Right lobe of liver (tissue), 6 donors: ENCODE results near the gene HECTD1. TPM values are rescaled to one million over a fixed set of nuclear protein-coding genes. Genes with fewer than 3 reads are reported as not detected.

ENCODE experiments used
- ATAC-seq, 4 donors: fragments of 200-7000 bp; cut with Tn5 transposase; one replicate each; pipeline ENCODE4 v1.9.1; 2020; ENCODE audit warnings: mild to moderate bottlenecking in 4 of 4, moderate library complexity in 4 of 4
- DNase-seq, 3 donors: peaks; one replicate each; pipeline ENCODE4 v3.0.0-alpha.2; 2020
- H3K27ac ChIP-seq, 3 donors: fragments of 200-600 bp; one replicate each; pipeline ENCODE4 v1.8.0; 2022
- H3K27me3 ChIP-seq, 2 donors: fragments of 200-600 bp; one replicate each; pipeline ENCODE4 v1.8.0; 2022
- H3K36me3 ChIP-seq, 4 donors: fragments of 200-600 bp; sonication (generic) in 1 of 4; one replicate each; pipeline versions ENCODE4 v1.5.1 to v1.8.0; 2017 to 2022; ENCODE audit warnings: control low read depth in 1 of 4
- H3K4me1 ChIP-seq, 4 donors: fragments of 200-600 bp; sonication (generic) in 1 of 4; one replicate each; pipeline versions ENCODE4 v1.5.1 to v1.8.0; 2017 to 2022; ENCODE audit warnings: control low read depth in 1 of 4
- H3K4me3 ChIP-seq, 3 donors: fragments of 200-600 bp; one replicate each; pipeline ENCODE4 v1.8.0; 2022
- H3K9me3 ChIP-seq, 4 donors: fragments of 200-600 bp; sonication (generic) in 1 of 4; one replicate each; pipeline versions ENCODE4 v1.5.1 to v1.8.0; 2017 to 2022; ENCODE audit warnings: control low read depth in 1 of 4
- CTCF ChIP-seq, 4 donors: fragments of 200-600 bp in 3 of 4; fragments of 450-650 bp in 1 of 4; IDR thresholded peaks; one replicate each; pipeline versions ENCODE4 v1.5.1 to v1.8.0; 2016 to 2022; ENCODE audit warnings: antibody characterized with exemption in 4 of 4, mild to moderate bottlenecking in 2 of 4
- POLR2A ChIP-seq: fragments of 450-650 bp; IDR thresholded peaks from one replicate; pipeline ENCODE4 v1.6.1; 2017; ENCODE audit warnings: antibody characterized with exemption, mild to moderate bottlenecking
- WGBS: methylation state at CpG from one replicate; pipeline ENCODE4 v1.1.6; 2018; ENCODE audit warnings: low coverage, low lambda C conversion rate; ENCODE audit not compliant: insufficient coverage; ENCODE audit errors: missing lambda C conversion rate; 5-methylcytosine and 5-hydroxymethylcytosine counted together
- intact Hi-C, 2 donors: fragments of 100-400 bp; cut with DNase I; formaldehyde crosslinking; loops; one replicate each; pipeline versions ENCODE4 v1.11.2 to v1.14.1; 2022
- total RNA-seq, 6 experiments: library from RNA; depleted of rRNA in 2 of 6; stranded (reverse); fragments of >200 nt in 2 of 6; fragmentation: NEBNext Ultra II Directional in 3 of 6; extraction: Animal tissue kit (Norgen Biotek cat#: 25700) in 3 of 6; gene quantifications; one replicate each; pipeline versions ENCODE4 v1.1.0 to v1.2.4, GENCODE V29; 2016 to 2023
- donor health status: DM: no; HTN: yes; CAD: no.
- donor health status: DM: no; HTN: no; CAD: no.
- donor health status: DM: no; HTN: no; CAD: no.
- donor health status: DM: no; HTN: yes; CAD: no.
- donor health status: DM: no; HTN: yes; CAD: no.

The HECTD1 gene
- total RNA-seq, 6 experiments from 2014 or later = 77.2 to 167 (median 119) TPM

- intact Hi-C loops = no loop called here
- H3K27me3 ChIP-seq = no peaks in the 10 kb centered on the region
- H3K27ac ChIP-seq = peak overlapping the region; percentile 15 to 37 (median 22)
- TF ChIP-seq CTCF (IDR thresholded peaks at IDR 0.05) (no peak), POLR2A (no peak)
- DNase-seq (no peak), ATAC-seq (peak; percentile 63 to 88 (median 78))
- H3K4me3 ChIP-seq = no peak overlapping the region
- 26% methylated on average over 4 of the region's 4 CpGs for WGBS
- peaks cover 0 to 36% (median 7%) of the 10 kb centered on the region in 4 donors for H3K4me1 ChIP-seq
- H3K36me3 ChIP-seq = peaks cover 3 to 73% (median 19%) of the 10 kb centered on the region in 4 donors
- no peaks in the 10 kb centered on the region for H3K9me3 ChIP-seq
These were observed 43.5 kb downstream of the HECTD1 start for GRCh38 chr14:31164115-31164514.

GRCh38 chr14:31162910-31163649 is 44.5 kb downstream of the HECTD1 start:
- Histone ChIP-seq H3K27me3 (no peaks in the 10 kb centered on the region), H3K4me3 (no peak overlapping the region), H3K9me3 (no peaks in the 10 kb centered on the region), H3K4me1 (peaks cover 0 to 36% (median 7%) of the 10 kb centered on the region in 4 donors), H3K36me3 (peaks cover 2 to 71% (median 13%) of the 10 kb centered on the region in 4 donors), H3K27ac (no peak overlapping the region)
- no peak for ATAC-seq
- intact Hi-C loops = no loop called here
- TF ChIP-seq CTCF (IDR thresholded peaks at IDR 0.05) (no peak), POLR2A (no peak)
- WGBS = 89% methylated on average over 12 of the region's 16 CpGs
- no peak for DNase-seq

- intact Hi-C loops = no loop called here
- Histone ChIP-seq H3K9me3 (no peaks in the 10 kb centered on the region), H3K36me3 (peaks cover 0 to 65% (median 15%) of the 10 kb centered on the region in 4 donors), H3K4me1 (peaks cover 0 to 27% (median 7%) of the 10 kb centered on the region in 4 donors), H3K4me3 (no peak overlapping the region), H3K27me3 (no peaks in the 10 kb centered on the region), H3K27ac (no peak overlapping the region)
- DNase-seq (no peak), ATAC-seq (no peak)
- 87% methylated on average over 3 of the region's 5 CpGs for WGBS
- TF ChIP-seq POLR2A = no peak
- no peak for TF ChIP-seq CTCF (IDR thresholded peaks at IDR 0.05)
These were observed 46.3 kb downstream of the HECTD1 start for GRCh38 chr14:31161274-31161673.

GRCh38 chr14:31159682-31160296 is 47.8 kb downstream of the HECTD1 start:
- Histone ChIP-seq H3K36me3 (peaks cover 0 to 80% (median 23%) of the 10 kb centered on the region in 4 donors), H3K27me3 (no peaks in the 10 kb centered on the region), H3K27ac (no peak overlapping the region), H3K4me3 (no peak overlapping the region), H3K4me1 (peaks cover 0 to 12% (median 3%) of the 10 kb centered on the region in 4 donors), H3K9me3 (no peaks in the 10 kb centered on the region)
- WGBS = 87% methylated on average over 11 of the region's 13 CpGs
- ATAC-seq = no peak
- intact Hi-C loops = no loop called here
- no peak for DNase-seq
- no peak for TF ChIP-seq POLR2A
- TF ChIP-seq CTCF (IDR thresholded peaks at IDR 0.05) = no peak
